GM12878 (cell line): Measurements from ENCODE around the gene KIRREL3.

Experiments used
- CBX5 ChIP-seq: sonication (generic); IDR thresholded peaks from 2 replicates; pipeline ENCODE4 v1.6.1; 2016; ENCODE audit warnings: low read depth, moderate library complexity, mild to moderate bottlenecking, inconsistent platforms
- EP300 ChIP-seq, 2 experiments: fragments of 150-350 bp in 1 of 2; IDR thresholded peaks; 2 replicates each; pipeline ENCODE4 v1.6.1; 2011 to 2012; ENCODE audit warnings: low read depth in 2 of 2, low read length in 2 of 2, borderline replicate concordance in 1 of 2, improper control_type of control experiment in 1 of 2, inconsistent platforms in 1 of 2; ENCODE audit not compliant: control insufficient read depth in 1 of 2
- POLR2A ChIP-seq: IDR thresholded peaks from 2 replicates; pipeline ENCODE4 v1.6.1; 2011; ENCODE audit warnings: low read depth, mild to moderate bottlenecking, low read length
- POLR2AphosphoS2 ChIP-seq: IDR thresholded peaks from 2 replicates; pipeline ENCODE4 v1.6.1; 2011; ENCODE audit warnings: low read depth, mild to moderate bottlenecking, low read length, improper control_type of control experiment, moderate library complexity
- TF ChIP-seq, protein P1 (sequence below): IDR thresholded peaks from 2 replicates; pipeline ENCODE4 v1.6.1; 2011; ENCODE audit warnings: mild to moderate bottlenecking, low read depth, low read length, moderate library complexity; ENCODE audit not compliant: insufficient replicate concordance
- TF ChIP-seq, protein P2 (sequence below), 3 experiments: IDR thresholded peaks in 2 of 3; conservative IDR thresholded peaks in 1 of 3; 2 replicates each; pipeline ENCODE4 v1.5.1; 2011; ENCODE audit warnings: low read depth in 3 of 3, low read length in 3 of 3, mild to moderate bottlenecking in 3 of 3, control low read depth in 2 of 3, moderate library complexity in 2 of 3, inconsistent platforms in 1 of 3, mixed read lengths in 1 of 3; ENCODE audit not compliant: control insufficient read depth in 2 of 3, insufficient read depth in 1 of 3; ENCODE audit errors: extremely low read depth in 1 of 3
- TF ChIP-seq, protein P3 (sequence below): IDR thresholded peaks from 2 replicates; pipeline ENCODE4 v1.6.1; 2012; ENCODE audit warnings: low read depth, low read length, improper control_type of control experiment

DNA sequence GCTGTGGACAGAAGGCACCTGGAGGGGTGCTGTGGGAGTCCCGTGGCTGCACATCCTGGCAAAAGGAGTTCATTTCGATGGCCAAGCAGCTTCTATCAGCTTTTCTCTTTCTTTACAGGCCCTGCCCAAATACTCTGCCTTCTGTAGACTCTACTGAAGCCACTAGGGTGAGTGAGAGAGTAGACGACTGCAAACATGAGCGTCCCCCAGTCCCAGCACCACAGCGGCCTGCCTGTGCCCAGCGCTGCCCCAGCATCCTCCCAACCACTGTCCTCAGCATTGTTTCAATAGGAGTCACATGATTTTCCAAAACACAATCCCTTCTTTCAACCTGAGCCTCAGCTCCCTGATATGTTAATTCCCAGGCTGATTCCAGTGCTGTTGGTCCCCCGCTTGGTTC, 110.0 kb downstream of the KIRREL3 start:
- TF ChIP-seq POLR2A, result no peak
- TF ChIP-seq CBX5, result no peak
- TF ChIP-seq POLR2AphosphoS2, result no peak
- TF ChIP-seq, protein P1, sequence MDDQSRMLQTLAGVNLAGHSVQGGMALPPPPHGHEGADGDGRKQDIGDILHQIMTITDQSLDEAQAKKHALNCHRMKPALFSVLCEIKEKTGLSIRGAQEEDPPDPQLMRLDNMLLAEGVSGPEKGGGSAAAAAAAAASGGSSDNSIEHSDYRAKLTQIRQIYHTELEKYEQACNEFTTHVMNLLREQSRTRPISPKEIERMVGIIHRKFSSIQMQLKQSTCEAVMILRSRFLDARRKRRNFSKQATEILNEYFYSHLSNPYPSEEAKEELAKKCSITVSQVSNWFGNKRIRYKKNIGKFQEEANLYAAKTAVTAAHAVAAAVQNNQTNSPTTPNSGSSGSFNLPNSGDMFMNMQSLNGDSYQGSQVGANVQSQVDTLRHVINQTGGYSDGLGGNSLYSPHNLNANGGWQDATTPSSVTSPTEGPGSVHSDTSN, result no peak
- TF ChIP-seq, protein P2, sequence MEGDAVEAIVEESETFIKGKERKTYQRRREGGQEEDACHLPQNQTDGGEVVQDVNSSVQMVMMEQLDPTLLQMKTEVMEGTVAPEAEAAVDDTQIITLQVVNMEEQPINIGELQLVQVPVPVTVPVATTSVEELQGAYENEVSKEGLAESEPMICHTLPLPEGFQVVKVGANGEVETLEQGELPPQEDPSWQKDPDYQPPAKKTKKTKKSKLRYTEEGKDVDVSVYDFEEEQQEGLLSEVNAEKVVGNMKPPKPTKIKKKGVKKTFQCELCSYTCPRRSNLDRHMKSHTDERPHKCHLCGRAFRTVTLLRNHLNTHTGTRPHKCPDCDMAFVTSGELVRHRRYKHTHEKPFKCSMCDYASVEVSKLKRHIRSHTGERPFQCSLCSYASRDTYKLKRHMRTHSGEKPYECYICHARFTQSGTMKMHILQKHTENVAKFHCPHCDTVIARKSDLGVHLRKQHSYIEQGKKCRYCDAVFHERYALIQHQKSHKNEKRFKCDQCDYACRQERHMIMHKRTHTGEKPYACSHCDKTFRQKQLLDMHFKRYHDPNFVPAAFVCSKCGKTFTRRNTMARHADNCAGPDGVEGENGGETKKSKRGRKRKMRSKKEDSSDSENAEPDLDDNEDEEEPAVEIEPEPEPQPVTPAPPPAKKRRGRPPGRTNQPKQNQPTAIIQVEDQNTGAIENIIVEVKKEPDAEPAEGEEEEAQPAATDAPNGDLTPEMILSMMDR (IDR thresholded peaks at IDR 0.05 in 2 of 3, conservative IDR thresholded peaks at IDR 0.05 in 1 of 3; ENCODE audit: control insufficient read depth in 2 of 3, extremely low read depth in 1 of 3, insufficient read depth in 1 of 3, low read depth in 3 of 3, low read length in 3 of 3), result no peak
- TF ChIP-seq, protein P3, sequence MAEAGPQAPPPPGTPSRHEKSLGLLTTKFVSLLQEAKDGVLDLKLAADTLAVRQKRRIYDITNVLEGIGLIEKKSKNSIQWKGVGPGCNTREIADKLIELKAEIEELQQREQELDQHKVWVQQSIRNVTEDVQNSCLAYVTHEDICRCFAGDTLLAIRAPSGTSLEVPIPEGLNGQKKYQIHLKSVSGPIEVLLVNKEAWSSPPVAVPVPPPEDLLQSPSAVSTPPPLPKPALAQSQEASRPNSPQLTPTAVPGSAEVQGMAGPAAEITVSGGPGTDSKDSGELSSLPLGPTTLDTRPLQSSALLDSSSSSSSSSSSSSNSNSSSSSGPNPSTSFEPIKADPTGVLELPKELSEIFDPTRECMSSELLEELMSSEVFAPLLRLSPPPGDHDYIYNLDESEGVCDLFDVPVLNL, result no peak
- no peak for TF ChIP-seq EP300 (IDR thresholded peaks at IDR 0.05; ENCODE audit: borderline replicate concordance in 1 of 2, control insufficient read depth in 1 of 2, low read depth in 2 of 2, low read length in 2 of 2)
